ENCODE data around the gene ANKMY1.

DNA sequence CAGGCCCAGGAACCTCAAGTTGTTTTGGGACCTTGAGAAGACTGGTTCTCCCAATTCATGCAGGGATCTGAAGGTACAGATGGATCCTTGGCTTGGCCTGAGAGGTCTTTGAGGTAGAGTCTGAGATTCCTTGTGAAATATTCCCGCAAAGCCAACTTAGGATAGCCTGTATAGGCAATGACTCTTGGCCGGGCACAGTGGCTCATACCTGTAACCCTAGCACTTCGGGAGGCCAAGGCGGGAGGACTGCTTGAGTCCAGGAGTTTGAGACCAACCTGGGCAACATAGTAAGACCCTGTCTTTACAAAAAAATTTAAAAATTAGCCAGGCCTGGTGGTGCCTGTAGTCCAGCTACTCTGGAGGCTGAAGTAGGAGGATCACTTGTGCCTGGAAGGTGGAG lies 40.4 kb downstream of the ANKMY1 start:
- no peak for TF ChIP-seq POLR2AphosphoS5 (IDR thresholded peaks at IDR 0.05)
- TF ChIP-seq, protein P1, sequence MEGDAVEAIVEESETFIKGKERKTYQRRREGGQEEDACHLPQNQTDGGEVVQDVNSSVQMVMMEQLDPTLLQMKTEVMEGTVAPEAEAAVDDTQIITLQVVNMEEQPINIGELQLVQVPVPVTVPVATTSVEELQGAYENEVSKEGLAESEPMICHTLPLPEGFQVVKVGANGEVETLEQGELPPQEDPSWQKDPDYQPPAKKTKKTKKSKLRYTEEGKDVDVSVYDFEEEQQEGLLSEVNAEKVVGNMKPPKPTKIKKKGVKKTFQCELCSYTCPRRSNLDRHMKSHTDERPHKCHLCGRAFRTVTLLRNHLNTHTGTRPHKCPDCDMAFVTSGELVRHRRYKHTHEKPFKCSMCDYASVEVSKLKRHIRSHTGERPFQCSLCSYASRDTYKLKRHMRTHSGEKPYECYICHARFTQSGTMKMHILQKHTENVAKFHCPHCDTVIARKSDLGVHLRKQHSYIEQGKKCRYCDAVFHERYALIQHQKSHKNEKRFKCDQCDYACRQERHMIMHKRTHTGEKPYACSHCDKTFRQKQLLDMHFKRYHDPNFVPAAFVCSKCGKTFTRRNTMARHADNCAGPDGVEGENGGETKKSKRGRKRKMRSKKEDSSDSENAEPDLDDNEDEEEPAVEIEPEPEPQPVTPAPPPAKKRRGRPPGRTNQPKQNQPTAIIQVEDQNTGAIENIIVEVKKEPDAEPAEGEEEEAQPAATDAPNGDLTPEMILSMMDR (IDR thresholded peaks at IDR 0.05): no peak
- TF ChIP-seq EP300 (IDR thresholded peaks at IDR 0.05; ENCODE audit: low read depth): no peak
